GM19025 (cell line): Measurements from ENCODE around the gene TBL1XR1.

ENCODE experiments used
- ATAC-seq: cut with Tn5 transposase; IDR thresholded peaks from one replicate; pipeline ENCODE4 v1.9.1; 2021; ENCODE audit warnings: mild to moderate bottlenecking, low read depth, moderate library complexity; ENCODE audit not compliant: unreplicated experiment

Gene TBL1XR1

DNA sequence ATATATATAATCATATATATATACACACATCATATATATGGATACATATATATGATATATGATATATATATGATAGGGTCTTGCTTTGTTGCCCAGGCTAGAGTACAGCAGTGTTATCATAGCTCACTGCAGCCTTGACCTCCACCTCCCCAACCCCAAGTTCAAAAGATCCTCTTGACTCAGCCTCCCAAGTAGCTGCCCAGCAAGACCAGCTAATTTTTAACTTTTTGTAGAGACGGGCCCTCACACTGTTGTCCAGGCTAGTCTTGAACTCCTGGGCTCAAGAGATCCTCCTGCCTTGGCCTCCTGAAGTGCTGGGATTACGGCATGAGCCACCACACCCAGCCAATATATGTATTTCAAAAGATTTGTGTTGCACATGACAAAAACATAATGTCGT lies 83.0 kb downstream of the TBL1XR1 start:
- ATAC-seq = no peak

GRCh38 chr3:177111541-177111949 lies 85.7 kb downstream of the TBL1XR1 start:
- ATAC-seq = peak; percentile 48

DNA sequence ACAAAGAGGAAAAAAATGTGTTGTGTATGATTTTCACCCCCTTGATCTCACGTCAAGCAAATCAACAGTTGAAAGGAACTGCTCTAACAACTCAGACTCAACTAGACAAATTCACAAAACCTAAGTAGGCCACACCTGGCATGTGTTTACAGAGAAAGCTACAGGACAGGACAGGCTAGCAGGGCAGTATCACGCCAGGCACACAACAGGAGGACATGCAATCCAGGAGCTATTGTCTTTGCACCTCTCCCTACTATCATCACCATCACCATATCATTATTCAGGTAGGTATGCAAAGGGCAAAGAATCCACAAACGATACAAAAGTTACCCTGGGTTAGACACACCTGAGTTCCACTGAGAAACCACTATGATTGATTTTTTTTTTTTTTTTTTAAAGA lies 86.4 kb downstream of the TBL1XR1 start:
- no peak for ATAC-seq

- no peak for ATAC-seq
These were observed 86.9 kb downstream of the TBL1XR1 start for GRCh38 chr3:177110386-177110785.

DNA sequence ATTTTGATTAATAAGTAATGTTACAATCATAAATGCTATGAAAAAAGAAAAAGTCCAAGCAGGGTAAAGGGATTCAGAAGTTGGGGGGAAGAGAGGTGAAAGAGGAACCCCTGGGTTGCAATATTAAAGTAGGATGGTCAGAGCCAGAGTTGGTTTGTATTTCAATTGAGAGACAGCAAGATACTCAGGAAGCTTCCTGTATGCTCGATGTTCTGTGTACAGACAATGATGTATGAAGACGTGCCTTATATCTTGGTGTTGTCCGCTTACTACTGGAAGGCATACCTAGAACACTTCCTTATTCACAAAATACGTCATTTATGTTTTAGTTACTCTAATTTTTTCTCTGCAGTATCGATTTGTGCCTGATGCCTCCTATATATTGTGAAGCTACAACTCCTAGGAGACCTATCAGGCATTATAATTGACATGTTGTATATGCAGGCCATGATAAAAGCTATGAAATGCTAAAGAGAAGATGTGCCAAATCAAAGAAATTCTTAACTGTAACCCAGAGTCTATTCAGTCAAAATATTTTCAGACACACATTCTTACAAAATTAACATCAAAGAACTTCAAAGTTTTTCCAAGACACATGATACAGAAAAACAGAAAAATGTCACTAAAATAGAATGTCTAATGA lies 87.5 kb downstream of the TBL1XR1 start:
- ATAC-seq = no peak

- ATAC-seq = no peak
These were observed 88.6 kb downstream of the TBL1XR1 start for GRCh38 chr3:177108648-177109047.

GRCh38 chr3:177107461-177108239 lies 89.6 kb downstream of the TBL1XR1 start:
- no peak for ATAC-seq

DNA sequence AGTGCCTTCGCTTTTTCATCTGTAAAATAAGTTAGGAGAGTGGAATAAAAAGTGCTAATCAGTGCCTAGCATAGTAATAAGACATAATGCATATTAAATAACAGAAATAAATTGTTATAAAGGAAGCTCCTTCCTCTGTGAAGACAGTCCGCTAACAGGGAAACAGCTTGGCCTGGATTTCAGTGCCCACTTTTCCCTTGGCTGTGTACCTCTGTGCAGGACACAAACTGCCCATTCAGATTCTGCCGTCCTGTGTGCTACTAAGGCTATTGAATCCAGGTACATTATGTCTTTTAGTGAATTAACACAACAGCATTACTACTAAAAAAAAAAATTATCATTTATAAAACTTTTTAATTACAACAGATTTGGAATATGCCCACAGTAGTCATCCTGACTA lies 90.7 kb downstream of the TBL1XR1 start:
- no peak for ATAC-seq

- no peak for ATAC-seq
These were observed 91.1 kb downstream of the TBL1XR1 start for GRCh38 chr3:177106184-177106583.

DNA sequence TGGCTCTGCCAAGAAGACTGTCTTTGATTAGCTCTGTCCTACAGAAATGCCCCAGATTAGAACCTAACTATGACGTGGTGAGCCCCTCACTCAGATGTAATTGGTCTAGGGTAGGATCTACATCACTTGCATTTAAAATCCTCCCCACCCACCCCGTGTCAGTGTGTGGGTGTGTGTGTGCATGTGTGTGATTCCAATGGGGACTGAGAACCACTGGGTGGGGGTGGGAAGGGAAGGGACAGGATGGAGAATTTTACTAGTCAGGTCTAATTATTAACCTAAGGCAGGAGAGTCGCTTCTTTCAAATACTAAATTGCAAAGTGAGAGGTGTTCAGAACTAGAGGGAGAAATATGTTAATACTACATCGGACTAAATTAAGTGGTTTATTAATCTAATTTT lies 91.7 kb downstream of the TBL1XR1 start:
- ATAC-seq = no peak

DNA sequence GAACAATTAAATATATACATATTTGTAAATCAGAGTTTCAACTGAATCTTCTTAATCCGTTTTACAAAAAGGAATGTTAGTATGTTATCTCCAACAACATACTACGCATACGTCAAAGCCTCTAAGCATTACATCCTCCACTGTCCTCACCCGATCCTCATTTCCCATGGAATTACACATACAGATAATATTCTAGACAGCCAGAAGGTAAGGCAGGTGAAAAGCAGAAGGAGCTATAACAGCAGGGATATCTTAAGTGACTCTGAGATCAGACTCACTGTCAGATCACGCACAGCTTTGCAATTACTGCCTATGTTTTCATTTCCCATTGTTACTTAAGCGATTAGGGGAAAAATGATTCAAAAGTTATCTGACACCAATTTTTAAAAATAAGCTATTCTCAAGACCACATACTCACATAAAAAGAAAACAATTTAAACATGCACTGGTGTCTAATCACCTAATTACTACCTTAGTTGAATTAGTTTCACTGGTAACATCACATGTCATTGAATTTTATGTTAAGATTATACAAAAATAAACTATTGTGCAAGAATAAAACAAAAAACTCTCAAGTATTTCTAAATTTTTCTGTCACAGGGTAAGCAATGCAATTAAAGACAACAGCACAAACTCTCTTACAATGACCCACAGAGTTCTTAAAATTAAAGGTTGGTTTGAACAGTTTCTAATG lies 92.8 kb downstream of the TBL1XR1 start:
- ATAC-seq = no peak

GRCh38 chr3:177102553-177102952 lies 94.7 kb downstream of the TBL1XR1 start:
- ATAC-seq = no peak

GRCh38 chr3:177098551-177098950 lies 98.7 kb downstream of the TBL1XR1 start:
- ATAC-seq = no peak

GRCh38 chr3:177096615-177097014 lies 100.7 kb downstream of the TBL1XR1 start:
- no peak for ATAC-seq

DNA sequence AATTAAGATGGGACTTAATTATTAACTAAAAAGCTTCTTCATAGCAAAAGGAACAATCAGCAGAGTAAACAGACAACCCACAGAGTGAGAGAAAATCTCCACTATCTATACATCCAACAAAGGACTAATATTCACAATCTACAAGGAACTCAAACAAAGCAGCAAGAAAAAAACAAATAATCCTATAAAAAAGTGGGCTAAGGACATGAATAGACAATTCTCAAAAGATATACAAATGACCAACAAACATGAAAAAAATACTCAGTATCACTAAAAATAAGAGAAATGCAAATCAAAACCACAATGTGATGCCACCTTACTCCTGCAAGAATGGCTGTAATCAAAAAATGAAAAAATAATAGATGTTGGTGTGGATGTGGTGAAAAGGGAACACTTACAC lies 103.3 kb downstream of the TBL1XR1 start:
- no peak for ATAC-seq

GRCh38 chr3:177089901-177090300 lies 107.4 kb downstream of the TBL1XR1 start:
- no peak for ATAC-seq

- no peak for ATAC-seq
These were observed 108.2 kb downstream of the TBL1XR1 start for GRCh38 chr3:177089110-177089509.

DNA sequence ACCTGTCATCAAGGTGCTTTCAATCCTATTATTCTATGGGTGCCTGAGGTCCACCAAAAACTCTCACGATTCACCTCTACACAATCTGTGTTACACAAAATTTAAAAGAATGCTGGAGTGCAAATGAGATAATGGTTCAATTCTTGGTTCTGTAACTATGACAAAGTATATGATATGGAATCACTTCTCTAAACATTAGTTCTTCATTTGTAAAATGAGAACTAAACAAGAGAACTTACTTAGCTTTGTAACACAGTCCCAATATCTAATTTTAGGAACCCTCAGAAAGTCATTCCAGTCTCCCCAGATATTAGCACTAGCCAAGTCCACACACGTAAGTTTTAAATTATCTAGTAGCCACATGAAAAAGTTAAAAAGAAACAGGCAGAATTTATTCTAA lies 111.5 kb downstream of the TBL1XR1 start:
- no peak for ATAC-seq

DNA sequence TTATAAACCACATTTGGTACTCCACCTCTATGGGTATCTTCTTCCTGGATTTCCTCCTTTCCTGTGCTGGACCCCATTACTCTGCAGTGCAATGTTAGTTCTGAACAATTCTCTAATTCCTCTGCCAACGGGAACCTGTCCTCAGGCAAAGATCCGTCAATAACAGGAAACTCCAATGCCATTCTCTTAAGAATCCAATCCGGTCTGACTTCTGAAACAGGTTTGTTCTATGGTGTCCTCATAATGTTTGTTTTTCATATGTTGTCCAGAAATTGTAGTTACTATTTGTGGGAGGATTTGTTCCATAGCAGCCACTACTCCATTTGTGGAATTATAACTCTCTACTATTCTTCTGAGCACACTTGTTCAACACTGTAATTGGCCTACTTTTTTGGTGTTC lies 112.7 kb downstream of the TBL1XR1 start:
- ATAC-seq = no peak

GRCh38 chr3:177080122-177080521 lies 117.2 kb downstream of the TBL1XR1 start:
- ATAC-seq = no peak

DNA sequence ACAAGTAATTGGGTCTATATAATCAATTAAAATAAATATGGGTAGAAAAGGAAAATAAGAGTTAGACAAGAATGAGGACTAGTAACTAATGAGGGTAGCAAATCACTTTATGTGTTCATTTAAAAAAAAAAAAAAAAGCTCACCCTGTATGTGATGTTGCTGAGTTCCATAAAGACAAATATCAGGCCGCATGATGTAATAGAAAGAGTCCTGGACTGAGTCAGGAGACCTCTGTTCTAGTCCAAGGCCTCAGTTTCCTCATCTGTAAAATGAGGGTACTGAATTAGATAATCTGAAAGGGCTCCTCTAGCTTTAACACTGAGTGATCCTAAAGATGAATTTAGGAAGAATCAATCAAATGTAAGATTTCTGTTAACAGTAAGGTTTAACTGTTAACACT lies 117.6 kb downstream of the TBL1XR1 start:
- ATAC-seq = no peak
